Activated B cell treated with CpG ODN at 0.5 μM for 24 hours (primary cell): ENCODE results near the gene REV3L. TPM values are rescaled to one million over a fixed set of nuclear protein-coding genes. Genes with fewer than 3 reads are reported as not detected.

Experiments
- ATAC-seq: fragments of 200-7000 bp; cut with Tn5 transposase; one replicate; pipeline ENCODE4 v1.10.0; 2021; ENCODE audit warnings: low read depth, mild to moderate bottlenecking, moderate library complexity
- CTCF ChIA-PET: fragments of 350-600 bp; sonication (Branson Sonifier 250); formaldehyde crosslinking; loops from one replicate; lab custom pipeline; 2021; ENCODE audit warnings: antibody characterized with exemption; lab: Charles Lee
- POLR2A ChIA-PET: fragments of 350-600 bp; sonication (Branson Sonifier 250); formaldehyde crosslinking; loops from one replicate; lab custom pipeline; 2021; ENCODE audit warnings: antibody characterized with exemption; lab: Charles Lee
- DNase-seq: peaks from one replicate; pipeline ENCODE4 v3.0.0; 2022
- H3K27ac Mint-ChIP-seq: one replicate; pipeline ENCODE4 v1.8.0; 2020; ENCODE audit warnings: mixed read lengths
- H3K27me3 Mint-ChIP-seq: one replicate; pipeline ENCODE4 v1.8.0; 2021; ENCODE audit warnings: mixed read lengths
- H3K36me3 Mint-ChIP-seq: one replicate; pipeline ENCODE4 v1.8.0; 2021; ENCODE audit warnings: low read depth, mixed read lengths
- H3K4me1 Mint-ChIP-seq: one replicate; pipeline ENCODE4 v1.8.0; 2021; ENCODE audit warnings: mixed read lengths
- H3K4me3 Mint-ChIP-seq: one replicate; pipeline ENCODE4 v1.8.0; 2020; ENCODE audit warnings: mild to moderate bottlenecking, mixed read lengths
- H3K9me3 Mint-ChIP-seq: one replicate; pipeline ENCODE4 v1.8.0; 2020; ENCODE audit warnings: mixed read lengths
- intact Hi-C: fragments of 100-400 bp; cut with micrococcal nuclease; formaldehyde crosslinking; loops from one replicate; pipeline ENCODE4 v1.15.1; 2024
- total RNA-seq: library from RNA; stranded (reverse); gene quantifications from 2 replicates; pipeline ENCODE4 v1.2.3, GENCODE V29; 2022
- TF ChIP-seq, protein P1 (sequence below): fragments of 200-600 bp; IDR thresholded peaks from one replicate; pipeline ENCODE4 v1.8.0; 2022; ENCODE audit warnings: antibody characterized with exemption, mild to moderate bottlenecking

Gene REV3L
- total RNA-seq, 1 donor from 2014 or later, result 20.0 TPM

DNA sequence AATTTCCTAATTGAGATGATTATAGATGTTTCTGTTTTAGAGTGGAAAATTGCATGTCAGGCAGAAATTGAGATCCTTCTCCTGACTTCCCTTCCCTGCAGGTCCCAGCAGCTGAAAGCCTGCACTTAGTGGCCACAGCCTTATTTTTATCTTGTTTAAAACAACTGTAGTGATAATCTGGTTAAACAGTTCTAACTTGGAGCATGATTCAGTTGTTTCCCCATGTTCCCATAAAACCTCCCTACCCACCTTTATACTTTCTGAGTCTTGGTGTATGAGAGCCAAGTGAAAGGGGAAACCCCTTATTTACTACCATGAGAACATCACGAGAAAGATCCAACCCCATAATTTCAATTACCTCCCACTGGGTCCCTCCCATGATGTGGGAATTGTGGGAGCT, 200.5 kb downstream of the REV3L start:
- Mint-ChIP-seq H3K27me3 (no peaks in the 10 kb centered on the region), H3K27ac (no peak overlapping the region), H3K4me1 (peaks cover 19% of the 10 kb centered on the region), H3K36me3 (peaks cover 61% of the 10 kb centered on the region), H3K4me3 (no peak overlapping the region), H3K9me3 (peaks cover 4% of the 10 kb centered on the region)
- CTCF ChIA-PET, result no interaction called here
- POLR2A ChIA-PET, result no interaction called here
- intact Hi-C loops, result no loop called here
- TF ChIP-seq, protein P1, sequence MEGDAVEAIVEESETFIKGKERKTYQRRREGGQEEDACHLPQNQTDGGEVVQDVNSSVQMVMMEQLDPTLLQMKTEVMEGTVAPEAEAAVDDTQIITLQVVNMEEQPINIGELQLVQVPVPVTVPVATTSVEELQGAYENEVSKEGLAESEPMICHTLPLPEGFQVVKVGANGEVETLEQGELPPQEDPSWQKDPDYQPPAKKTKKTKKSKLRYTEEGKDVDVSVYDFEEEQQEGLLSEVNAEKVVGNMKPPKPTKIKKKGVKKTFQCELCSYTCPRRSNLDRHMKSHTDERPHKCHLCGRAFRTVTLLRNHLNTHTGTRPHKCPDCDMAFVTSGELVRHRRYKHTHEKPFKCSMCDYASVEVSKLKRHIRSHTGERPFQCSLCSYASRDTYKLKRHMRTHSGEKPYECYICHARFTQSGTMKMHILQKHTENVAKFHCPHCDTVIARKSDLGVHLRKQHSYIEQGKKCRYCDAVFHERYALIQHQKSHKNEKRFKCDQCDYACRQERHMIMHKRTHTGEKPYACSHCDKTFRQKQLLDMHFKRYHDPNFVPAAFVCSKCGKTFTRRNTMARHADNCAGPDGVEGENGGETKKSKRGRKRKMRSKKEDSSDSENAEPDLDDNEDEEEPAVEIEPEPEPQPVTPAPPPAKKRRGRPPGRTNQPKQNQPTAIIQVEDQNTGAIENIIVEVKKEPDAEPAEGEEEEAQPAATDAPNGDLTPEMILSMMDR, result no peak
- ATAC-seq (no peak), DNase-seq (no peak)

DNA sequence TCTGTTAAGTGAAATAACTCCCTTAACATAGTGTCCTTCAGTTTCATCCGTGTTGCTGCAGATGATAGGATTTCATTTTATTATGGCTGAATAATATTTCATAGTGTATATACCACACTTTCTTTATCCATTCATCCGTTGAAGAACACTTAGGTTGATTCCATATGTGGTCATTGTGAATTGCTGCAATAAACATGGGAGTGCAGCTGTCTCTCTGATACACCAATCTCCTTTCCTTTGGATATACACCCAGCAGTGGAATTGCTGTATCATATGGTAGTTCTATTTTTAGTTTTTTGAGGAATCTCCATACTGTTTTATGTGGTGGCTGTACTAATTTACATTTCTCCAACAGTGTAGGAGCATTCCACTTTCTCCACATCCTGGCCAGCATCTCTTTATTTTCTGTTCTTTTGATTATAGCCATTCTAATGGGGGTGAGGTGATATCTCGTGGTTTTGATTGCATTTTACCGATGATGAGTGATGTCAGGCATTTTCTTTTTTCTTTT, 202.5 kb downstream of the REV3L start:
- Mint-ChIP-seq H3K9me3 (peaks cover 7% of the 10 kb centered on the region), H3K27ac (no peak overlapping the region), H3K4me3 (no peak overlapping the region), H3K36me3 (peaks cover 73% of the 10 kb centered on the region), H3K4me1 (peaks cover 19% of the 10 kb centered on the region), H3K27me3 (no peaks in the 10 kb centered on the region)
- TF ChIP-seq, protein P1, result no peak
- ChIA-PET POLR2A (no interaction called here), CTCF (no interaction called here)
- no peak for ATAC-seq
- no peak for DNase-seq
- intact Hi-C loops, result no loop called here

DNA sequence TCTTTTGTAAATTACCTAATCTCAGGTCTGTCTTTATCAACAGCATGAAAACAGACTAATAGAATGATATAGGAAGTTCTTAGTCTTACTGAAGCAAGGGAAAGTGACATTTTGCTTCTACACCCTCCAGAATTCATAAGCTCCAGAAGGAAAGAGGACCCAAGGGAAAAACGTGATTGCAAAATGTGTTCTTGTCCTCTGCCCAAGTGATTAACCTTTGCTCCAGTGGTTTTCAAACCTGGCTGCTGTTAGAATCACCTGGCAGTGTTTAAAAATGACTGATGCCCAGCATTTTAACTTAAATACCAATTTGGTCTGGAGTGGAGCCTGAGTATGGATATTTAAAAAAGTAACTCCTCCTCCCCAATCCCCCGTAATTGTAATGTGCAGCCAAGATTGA, 204.3 kb downstream of the REV3L start:
- TF ChIP-seq, protein P1, result no peak
- Mint-ChIP-seq H3K4me1 (peaks cover 9% of the 10 kb centered on the region), H3K4me3 (no peak overlapping the region), H3K27ac (no peak overlapping the region), H3K36me3 (peaks cover 89% of the 10 kb centered on the region), H3K27me3 (no peaks in the 10 kb centered on the region), H3K9me3 (peaks cover 19% of the 10 kb centered on the region)
- DNase-seq (no peak), ATAC-seq (no peak)
- ChIA-PET POLR2A (interaction anchor here (1.2 kb wide), 1 partner anchor 20 kb away, joined by 4 read pairs; a partner anchor contains a TSS), CTCF (no interaction called here)
- intact Hi-C loops, result no loop called here

GRCh38 chr6:111277819-111278218, 205.2 kb downstream of the REV3L start:
- Mint-ChIP-seq H3K27ac (no peak overlapping the region), H3K9me3 (peaks cover 22% of the 10 kb centered on the region), H3K4me3 (no peak overlapping the region), H3K4me1 (peaks cover 5% of the 10 kb centered on the region), H3K36me3 (peaks cover 90% of the 10 kb centered on the region), H3K27me3 (no peaks in the 10 kb centered on the region)
- TF ChIP-seq, protein P1, result no peak
- DNase-seq (no peak), ATAC-seq (no peak)
- POLR2A ChIA-PET, result no interaction called here
- intact Hi-C loops, result no loop called here
- CTCF ChIA-PET, result interaction anchor here (1.1 kb wide), 1 partner anchor 201 kb away, joined by 3 read pairs; no protein-coding TSS in a partner anchor

DNA sequence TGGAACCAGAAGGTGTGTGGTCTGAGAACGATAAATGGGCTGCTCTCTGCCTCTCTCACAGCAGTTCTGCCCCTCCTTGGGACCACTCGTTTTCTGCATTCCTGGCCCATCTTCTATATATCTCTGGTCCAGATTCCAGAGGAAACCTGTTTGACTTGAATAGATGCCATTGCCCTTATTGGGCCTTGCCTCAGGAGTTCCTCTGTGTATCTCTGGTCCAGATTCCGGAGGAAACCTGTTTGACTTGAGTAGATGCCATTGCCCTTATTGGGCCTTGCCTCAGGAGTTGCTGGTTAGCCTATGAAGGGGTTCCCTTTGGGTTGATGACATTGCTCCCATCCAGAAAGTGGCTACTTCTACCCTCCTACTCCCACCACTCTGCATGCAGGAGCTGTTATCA, 206.3 kb downstream of the REV3L start:
- POLR2A ChIA-PET, result no interaction called here

More for the DNA sequence above, 206.3 kb downstream of the REV3L start:
- Mint-ChIP-seq H3K9me3 (peaks cover 22% of the 10 kb centered on the region), H3K4me1 (no peaks in the 10 kb centered on the region), H3K36me3 (peaks cover 83% of the 10 kb centered on the region), H3K27ac (no peak overlapping the region), H3K27me3 (no peaks in the 10 kb centered on the region), H3K4me3 (no peak overlapping the region)
- intact Hi-C loops, result no loop called here
- ATAC-seq, result no peak
- TF ChIP-seq, protein P1, result no peak
- DNase-seq, result no peak
- CTCF ChIA-PET, result interaction anchor here (1.1 kb wide), 1 partner anchor 202 kb away, joined by 3 read pairs; no protein-coding TSS in a partner anchor
